Cerebellar nuclear complex (tissue), 1 donor: ENCODE measurements around the gene TBC1D5.

Source experiments
- DNase-seq, 2 experiments: peaks; one replicate each; lab custom pipeline; 2025; lab: John Stamatoyannopoulos, UW

The TBC1D5 gene

GRCh38 chr3:17218587-17218986, 523.8 kb downstream of the TBC1D5 start:
- DNase-seq, result no peak

GRCh38 chr3:17217588-17217987, 524.8 kb downstream of the TBC1D5 start:
- no peak for DNase-seq

DNA sequence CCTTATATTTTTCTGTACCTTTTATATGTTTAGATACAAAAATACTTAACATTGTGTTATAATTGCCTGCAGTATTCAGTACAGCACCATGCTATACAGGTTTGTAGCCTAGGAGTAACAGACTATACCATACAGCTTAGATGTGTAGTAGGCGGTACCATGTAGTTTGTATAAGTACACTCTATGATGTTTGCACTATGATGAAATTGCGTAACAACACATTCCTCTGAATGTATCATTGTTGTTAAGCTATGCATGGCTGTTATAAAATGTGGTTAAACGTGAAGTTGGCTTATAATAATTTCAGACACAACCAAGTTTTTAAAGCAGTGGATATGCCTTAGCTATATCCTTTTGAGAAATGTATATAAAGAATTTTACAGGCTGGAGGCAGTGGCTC, 529.3 kb downstream of the TBC1D5 start:
- no peak for DNase-seq

GRCh38 chr3:17207979-17208378, 534.5 kb downstream of the TBC1D5 start:
- no peak for DNase-seq

DNA sequence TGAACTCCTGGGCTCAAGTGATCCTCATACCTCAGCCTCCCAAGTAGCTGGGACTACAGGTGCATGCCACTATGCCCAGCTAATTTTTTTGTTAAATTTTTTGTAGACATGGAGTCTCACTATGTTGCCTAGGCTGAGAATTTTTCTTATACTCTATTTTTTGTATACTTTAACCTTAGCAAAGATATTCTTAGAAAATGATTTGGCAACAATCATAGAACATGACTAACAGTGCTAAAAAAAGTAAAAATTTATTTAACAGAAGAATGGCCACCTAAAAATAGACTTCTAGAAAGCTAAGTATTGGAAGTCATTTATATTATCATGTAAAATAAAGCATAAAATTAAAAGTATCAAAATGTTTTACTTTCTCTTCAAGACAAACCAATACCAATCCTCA, 535.4 kb downstream of the TBC1D5 start:
- no peak for DNase-seq

- DNase-seq, result no peak
These were observed 538.3 kb downstream of the TBC1D5 start for GRCh38 chr3:17204049-17204650.

- DNase-seq, result no peak
These were observed 540.9 kb downstream of the TBC1D5 start for GRCh38 chr3:17201538-17201937.

GRCh38 chr3:17195856-17196604, 546.4 kb downstream of the TBC1D5 start:
- no peak for DNase-seq

DNA sequence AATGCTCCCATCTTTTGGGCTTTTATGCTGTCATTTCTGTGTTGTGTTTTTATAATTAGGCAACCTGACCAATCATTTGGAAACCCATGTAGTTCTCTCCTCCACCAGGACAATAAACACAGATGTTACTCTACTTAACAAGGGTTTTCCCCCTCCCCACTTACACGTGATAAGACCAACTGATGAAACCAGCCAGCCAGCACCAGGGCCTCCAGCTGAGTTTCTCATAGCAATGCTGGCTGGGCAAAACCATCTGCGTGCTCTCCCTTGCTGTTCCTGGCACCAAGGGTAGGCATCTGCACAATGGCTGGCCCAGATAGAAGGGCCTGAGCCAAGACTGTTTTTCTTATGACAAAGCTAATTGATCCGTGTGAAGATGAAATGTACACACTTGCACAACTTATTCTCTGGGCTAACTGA, 547.2 kb downstream of the TBC1D5 start:
- DNase-seq, result peak in 1 of 2 experiments; percentile 28

- peak in 1 of 2 experiments; percentile 19 for DNase-seq
These were observed 548.3 kb downstream of the TBC1D5 start for GRCh38 chr3:17194116-17194515.

GRCh38 chr3:17192995-17193394, 549.4 kb downstream of the TBC1D5 start:
- no peak for DNase-seq

GRCh38 chr3:17190353-17191078, 551.9 kb downstream of the TBC1D5 start:
- no peak for DNase-seq

DNA sequence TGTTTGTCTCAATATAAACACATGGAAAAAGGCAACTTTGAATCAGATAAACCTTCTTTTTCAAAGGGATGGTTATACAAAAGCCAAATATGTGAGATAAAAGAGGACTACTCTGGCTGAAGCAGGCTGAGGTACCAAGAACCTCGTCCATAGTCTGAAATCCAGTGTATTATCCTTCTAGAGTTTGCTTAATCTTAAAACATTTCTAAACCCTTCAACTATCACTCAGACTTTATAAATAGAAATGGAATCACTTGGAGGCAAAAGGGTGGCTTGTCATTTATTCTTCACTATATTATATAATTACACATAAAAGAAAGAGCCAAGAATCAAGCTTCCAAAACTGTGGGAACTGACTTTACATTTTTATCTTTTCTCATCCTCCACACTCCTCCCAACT, 554.1 kb downstream of the TBC1D5 start:
- no peak for DNase-seq

DNA sequence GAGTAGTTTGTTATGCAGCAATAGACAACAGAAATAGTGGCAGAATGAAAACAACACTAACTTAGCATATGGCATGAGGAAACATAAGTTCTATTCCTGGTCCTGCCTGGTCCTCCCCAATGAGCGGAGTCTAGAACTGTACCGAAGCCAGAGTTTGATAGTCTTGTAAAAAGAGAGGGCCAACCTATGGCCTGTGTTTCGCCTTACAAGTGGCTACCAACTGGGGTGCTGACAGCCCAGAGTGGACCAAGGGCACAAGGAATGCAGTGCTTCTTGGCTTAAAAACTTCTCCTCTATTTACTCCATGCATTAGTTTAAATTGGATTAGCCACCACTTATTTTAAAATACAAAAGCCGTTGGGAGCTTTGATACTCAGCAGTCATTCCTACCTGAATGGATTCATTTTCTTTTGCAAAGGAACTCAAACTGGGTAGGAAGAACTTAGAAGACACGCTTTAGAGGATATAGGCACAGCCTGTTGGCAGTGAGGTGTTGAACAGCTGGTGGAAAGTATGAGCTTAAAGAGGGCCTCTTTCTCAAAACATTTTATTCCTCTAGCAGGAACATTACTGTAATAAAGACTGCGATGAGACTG, 554.7 kb downstream of the TBC1D5 start:
- DNase-seq, result no peak

- DNase-seq, result no peak
These were observed 558.4 kb downstream of the TBC1D5 start for GRCh38 chr3:17183951-17184550.

DNA sequence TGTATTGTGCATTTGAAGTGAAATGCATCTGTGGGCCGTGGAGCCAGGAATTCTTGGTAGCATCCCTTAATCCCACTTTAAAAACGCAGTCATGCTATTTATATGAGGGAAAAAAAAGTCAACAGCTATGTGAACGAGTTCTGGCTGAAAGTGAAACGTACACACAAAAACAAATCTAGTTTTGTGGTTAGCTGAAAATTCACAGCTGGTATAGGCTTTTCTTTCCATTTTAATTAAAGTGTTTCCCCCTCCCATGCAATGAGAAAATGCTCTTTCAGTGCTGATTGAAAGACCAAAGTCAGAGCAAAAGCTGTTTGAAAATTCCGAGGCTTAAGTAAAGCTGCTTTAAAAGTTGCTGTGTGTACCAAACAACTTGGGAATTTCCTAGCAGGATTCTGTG, 560.3 kb downstream of the TBC1D5 start:
- DNase-seq, result no peak

DNA sequence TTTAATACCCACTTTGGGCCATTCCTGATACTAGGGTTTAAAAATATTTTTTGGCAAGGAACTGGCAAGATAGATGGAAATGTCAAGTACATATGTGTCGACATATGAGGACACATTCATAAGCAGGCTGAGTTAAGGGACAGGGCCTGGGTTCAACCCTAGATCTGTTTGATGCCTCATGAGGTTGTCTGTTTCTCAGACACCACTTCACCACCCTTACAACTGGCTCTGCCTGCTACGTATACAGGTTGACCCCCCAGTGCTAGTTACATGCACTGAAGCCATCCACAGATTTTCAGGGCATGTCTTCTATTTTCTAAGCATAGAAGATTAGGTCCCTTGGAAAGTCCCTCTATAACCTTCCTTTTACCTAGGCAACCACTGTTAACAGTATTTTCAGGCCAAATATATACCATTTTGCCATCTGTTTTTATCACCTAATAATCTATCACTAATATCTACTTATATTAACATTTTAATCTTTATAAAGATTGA, 561.0 kb downstream of the TBC1D5 start:
- DNase-seq, result no peak

DNA sequence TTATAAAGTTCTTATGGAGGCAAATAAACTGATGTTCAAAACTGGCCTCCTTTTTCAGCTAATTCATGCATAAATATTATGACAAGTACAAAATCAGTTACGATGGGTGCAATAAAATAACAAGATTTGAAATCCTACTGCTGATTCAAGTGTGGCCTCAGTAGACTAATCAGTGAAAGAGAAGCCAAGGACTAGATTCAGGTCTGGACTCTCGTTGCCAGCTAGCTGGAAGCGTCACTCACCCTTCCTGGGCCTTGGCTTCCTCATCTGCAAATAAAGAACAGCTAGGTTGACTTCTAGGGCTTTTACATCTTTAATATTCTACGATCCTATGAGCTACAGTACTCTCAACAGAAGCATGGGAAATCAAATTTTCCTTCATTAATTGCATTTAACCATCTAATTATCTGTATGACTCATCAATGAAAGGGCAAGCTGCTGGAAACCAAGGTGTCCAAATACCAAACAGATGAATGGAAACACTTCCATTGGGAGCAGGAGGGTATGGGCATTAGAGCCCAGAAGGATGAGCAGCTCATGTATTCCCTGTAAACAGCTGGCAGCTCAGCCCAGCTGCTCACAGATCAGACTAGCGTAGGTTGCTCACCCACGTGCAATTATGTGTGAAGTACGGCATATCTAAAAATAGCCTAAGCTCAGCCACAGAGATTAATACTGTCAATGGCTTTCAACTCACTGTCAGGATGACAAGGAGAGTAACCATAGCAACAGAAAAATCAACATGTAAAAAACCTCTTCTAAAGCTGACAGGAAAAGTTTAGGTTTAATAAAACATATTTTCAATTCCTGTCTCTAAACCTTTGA, 562.8 kb downstream of the TBC1D5 start:
- DNase-seq, result no peak

DNA sequence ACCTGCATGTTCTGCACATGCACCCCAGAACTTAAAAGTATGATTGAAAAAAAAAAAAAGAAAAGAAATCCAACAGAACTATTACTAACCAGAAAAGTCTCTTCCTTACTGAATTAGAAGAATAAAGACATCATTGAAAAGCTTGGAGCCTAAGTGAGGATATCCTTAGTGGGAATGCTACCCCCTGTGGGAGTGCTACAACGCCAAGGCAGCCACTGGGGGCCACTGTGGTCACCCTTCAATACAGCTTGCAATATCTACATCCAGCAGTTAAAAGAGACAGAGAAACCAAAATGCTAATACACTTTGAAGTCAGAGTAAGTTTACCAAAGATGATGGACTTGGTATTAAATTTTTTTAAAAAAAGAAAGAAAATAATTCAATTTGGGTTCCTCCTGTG, 565.7 kb downstream of the TBC1D5 start:
- DNase-seq, result no peak

DNA sequence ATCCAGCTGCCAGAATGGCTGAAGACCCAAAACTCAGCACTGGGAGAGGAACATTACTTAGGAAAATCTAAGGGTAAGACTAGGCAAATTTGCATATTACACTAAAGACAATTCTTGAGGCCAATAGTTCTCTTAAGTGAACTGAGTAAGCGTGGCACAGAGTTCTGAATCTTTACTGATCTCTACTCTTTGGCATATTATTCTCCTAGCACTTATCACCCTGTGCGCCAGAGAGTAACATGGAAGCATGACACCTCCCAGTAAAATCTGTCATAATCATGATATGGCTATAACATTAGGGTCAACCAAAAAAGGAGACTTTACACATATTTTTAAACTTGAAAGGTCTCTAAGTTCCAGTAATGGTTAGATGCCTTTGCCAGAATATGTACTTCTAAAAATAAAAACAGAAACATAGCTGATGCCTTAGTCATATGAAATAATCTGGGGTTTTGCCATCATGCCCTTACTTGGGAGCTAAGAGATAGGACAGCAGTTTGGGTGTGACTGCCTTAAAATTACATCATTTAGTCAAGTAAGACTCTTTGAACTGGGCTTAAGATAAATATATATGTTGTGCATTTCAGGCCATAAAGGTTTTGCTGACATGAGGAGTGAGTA, 567.1 kb downstream of the TBC1D5 start:
- DNase-seq, result no peak

DNA sequence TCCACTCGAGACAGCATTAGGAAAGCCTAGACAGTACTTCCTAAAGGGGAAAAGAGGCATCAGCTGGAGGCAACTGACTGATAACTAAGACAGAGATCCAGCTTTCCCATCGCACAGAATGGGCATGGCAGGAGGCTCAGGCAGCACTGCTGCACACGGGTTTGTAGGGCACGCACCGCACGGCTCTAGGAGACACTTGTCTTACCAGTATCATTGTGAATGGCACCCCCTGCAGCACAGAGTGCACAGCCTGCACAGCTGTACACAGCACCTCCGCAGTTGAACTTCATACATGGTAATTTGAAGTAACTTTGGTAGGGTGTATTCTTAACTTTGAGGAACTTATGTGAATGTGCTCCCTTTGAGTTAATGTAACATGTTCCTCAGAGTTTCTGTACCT, 576.1 kb downstream of the TBC1D5 start:
- DNase-seq, result no peak
